GM12865 (cell line): ENCODE results near the gene LAMA2.

Source experiments
- DNase-seq: peaks from one replicate; pipeline ENCODE4 v3.0.0; 2010; ENCODE audit warnings: low read depth
- H3K4me3 ChIP-seq: 2 replicates; pipeline ENCODE4 v1.5.1; 2011; ENCODE audit warnings: mild to moderate bottlenecking, low read depth, low read length, control low read depth
- TF ChIP-seq, protein P1 (sequence below): IDR thresholded peaks from 2 replicates; pipeline ENCODE4 v1.5.1; 2011; ENCODE audit warnings: low read length, control low read depth, low read depth, inconsistent platforms; ENCODE audit not compliant: insufficient read depth; ENCODE audit errors: missing control alignments

LAMA2 gene

DNA sequence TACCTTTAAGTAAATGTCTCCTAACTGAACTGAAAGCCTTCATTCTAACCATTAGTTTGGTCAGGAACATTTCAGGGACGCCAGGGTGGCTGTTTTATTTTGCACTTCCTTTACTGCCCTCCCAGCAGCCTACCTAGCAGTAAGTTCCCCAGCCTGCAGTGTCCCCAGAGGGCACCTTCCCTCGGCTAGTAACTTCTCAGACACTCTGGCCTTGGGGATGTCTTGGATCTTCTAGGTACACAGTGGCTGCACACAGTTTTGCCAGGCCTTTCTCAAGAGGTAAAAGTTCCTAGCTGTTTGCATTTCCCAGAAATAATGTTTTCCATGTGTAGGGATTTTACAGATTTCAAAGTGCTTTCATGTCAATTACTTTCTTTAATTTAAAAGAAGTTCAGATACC is 378 bp upstream of the LAMA2 start:
- no peak for DNase-seq
- no peak overlapping the region for H3K4me3 ChIP-seq
- TF ChIP-seq, protein P1, sequence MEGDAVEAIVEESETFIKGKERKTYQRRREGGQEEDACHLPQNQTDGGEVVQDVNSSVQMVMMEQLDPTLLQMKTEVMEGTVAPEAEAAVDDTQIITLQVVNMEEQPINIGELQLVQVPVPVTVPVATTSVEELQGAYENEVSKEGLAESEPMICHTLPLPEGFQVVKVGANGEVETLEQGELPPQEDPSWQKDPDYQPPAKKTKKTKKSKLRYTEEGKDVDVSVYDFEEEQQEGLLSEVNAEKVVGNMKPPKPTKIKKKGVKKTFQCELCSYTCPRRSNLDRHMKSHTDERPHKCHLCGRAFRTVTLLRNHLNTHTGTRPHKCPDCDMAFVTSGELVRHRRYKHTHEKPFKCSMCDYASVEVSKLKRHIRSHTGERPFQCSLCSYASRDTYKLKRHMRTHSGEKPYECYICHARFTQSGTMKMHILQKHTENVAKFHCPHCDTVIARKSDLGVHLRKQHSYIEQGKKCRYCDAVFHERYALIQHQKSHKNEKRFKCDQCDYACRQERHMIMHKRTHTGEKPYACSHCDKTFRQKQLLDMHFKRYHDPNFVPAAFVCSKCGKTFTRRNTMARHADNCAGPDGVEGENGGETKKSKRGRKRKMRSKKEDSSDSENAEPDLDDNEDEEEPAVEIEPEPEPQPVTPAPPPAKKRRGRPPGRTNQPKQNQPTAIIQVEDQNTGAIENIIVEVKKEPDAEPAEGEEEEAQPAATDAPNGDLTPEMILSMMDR, result no peak

GRCh38 chr6:128883906-128884305 is 968 bp downstream of the LAMA2 start:
- DNase-seq, result no peak
- TF ChIP-seq, protein P1, result no peak
- H3K4me3 ChIP-seq, result no peak overlapping the region

DNA sequence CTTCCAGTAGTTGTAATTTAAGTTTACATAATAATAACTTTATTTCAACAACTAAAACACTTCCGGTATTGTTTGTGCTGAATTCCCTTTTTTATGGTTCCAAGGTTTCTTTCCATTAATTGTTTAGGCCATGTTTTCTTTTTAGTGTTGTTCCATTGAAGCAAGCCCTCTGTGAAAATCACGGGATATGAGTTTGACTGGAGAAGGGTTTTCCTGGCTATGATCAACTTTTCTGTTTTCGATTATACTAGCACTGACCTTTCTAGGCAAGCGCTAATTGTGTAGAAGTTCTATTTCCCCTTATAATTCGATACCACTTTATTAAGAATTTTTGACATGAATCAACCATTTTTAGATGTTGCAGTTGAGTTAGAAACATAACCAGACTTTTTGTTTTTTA is 2.4 kb downstream of the LAMA2 start:
- DNase-seq, result no peak
- TF ChIP-seq, protein P1, result no peak
- no peak overlapping the region for H3K4me3 ChIP-seq

- no peak overlapping the region for H3K4me3 ChIP-seq
- DNase-seq, result no peak
- TF ChIP-seq, protein P1, result no peak
These were observed 3.8 kb downstream of the LAMA2 start for GRCh38 chr6:128886706-128887105.

DNA sequence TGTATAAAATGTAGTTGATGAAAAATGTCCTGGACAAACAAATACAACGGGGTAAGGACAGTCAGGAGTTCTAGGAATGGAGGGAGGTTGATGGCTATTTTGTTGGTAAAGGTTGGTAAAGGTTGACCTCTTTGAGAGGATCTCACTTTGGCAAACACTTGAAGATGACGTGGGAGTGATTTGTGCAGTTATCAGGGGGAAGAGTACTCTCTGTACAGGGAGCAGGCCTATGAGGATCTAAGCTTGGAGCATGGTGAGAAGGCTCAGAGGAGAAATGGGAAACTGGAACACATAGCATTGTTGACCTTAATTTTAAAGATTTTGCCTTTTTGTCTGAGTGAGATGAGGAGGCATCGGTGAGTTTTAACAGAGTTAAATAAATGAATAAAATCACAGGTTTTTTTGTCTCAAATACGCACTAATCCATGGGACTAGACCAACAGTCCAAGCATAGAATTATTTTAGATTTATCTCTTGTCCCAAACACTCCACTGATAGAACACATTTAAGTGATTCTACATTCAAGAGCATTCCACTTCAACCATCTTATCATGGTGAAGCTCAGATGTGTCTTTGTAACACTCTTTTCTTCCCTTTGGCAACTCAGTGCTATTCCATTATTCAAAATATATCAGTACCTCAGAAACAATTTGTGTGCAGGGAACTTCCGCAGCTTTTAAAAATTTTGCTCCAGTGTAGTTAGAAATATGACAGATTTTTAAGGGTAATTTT is 5.7 kb downstream of the LAMA2 start:
- no peak for DNase-seq
- TF ChIP-seq, protein P1, result no peak
- H3K4me3 ChIP-seq, result no peak overlapping the region

DNA sequence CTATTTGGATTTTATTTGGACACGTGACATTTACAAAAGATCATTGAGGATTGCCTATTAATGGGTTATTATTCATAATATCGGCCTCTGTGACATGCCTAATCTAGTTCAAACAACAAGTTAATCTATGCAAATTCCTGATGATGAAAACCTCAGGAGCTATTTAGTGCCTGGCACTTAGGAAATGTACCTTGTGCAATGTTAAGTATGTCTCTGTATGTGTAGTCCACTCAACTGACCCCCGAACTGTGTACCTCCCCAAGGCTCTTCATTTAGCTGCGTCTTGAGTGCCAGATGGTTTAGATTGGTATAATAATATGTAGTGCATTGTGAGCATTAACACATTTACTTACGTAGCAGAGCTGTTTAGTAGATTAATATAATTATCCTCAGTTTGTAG is 6.9 kb downstream of the LAMA2 start:
- TF ChIP-seq, protein P1, result no peak
- no peak for DNase-seq
- no peak overlapping the region for H3K4me3 ChIP-seq

DNA sequence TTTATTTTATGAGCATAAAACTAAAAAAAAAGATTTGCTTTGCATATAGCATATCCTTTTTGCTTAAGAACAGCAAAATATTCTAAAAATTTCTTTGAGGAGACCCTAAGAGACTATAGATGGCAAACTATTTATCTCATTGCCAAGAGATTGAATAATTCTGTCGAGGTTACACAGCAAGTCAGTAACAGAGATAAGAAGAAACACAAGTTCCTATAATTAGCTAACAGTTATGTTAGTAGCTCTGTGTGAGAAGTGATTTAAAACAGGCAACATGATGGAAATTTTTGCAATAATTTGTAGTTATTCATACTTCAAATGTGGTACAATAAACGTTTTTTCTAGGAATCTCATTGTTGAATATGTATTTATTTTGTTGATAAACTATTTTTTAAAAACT is 9.1 kb downstream of the LAMA2 start:
- no peak overlapping the region for H3K4me3 ChIP-seq
- DNase-seq, result no peak
- TF ChIP-seq, protein P1, result no peak
